ENCODE results near the gene AHSA1. TPM values are rescaled to one million over a fixed set of nuclear protein-coding genes. Genes with fewer than 3 reads are reported as not detected.

AHSA1 gene
- polyA plus RNA-seq, 1 donor = 119 TPM

DNA sequence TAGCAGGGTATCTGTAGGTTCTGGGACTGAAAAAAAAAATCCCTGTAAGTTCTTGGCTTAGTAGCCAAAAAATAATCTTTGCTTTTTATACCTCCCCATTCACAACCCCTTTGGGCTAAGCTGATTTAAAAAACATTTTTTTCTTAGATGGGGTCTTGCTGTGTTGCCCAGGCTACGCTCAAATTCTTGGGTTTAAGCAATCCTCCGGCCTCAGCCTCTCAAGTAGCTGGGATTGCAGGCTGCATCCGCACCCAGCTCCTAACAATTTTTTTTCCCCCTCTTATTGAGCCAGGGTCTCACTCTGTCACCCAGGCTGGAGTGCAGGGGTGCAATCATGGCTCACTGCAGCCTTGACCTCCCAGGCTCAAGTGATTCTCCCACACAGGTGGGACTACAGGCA, 49.9 kb downstream of the AHSA1 start:
- Histone ChIP-seq H3K4me1 (ENCODE audit: control insufficient read depth, insufficient read depth, low read length) (no peaks in the 10 kb centered on the region), H3K9me3 (ENCODE audit: control insufficient read depth, low read depth, low read length) (no peaks in the 10 kb centered on the region), H3K27me3 (ENCODE audit: control insufficient read depth, insufficient read depth, low read length) (no peaks in the 10 kb centered on the region), H3K4me3 (ENCODE audit: low read length) (no peak overlapping the region), H3K36me3 (ENCODE audit: control insufficient read depth, insufficient read depth, low read length) (peaks cover 25% of the 10 kb centered on the region), H3K27ac (ENCODE audit: low read length) (no peak overlapping the region)
- no peak for DNase-seq
- WGBS (ENCODE audit: insufficient coverage, low lambda C conversion rate) = no CpG with 5 or more reads among the region's 3 CpGs

DNA sequence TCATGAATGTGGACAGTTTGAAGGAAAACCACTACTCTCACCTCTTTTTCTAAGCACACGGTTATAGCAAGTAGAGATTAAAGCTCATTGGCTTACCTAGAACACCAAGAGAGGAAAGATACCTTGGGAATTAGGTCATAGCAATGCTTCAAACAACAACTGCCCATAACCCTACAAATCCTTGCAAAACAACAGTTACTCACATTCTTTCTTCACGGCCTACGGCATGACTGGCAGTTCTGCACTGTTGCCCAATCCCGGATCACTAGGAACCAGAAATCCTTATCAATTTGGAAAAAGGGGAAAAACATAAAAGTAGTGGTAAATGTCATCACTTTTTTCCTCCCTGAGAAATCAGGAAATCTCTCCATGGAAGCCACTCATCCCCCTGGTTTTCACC, 50.4 kb downstream of the AHSA1 start:
- no peak overlapping the region for H3K4me3 ChIP-seq (ENCODE audit: low read length)
- H3K36me3 ChIP-seq (ENCODE audit: control insufficient read depth, insufficient read depth, low read length) = peaks cover 25% of the 10 kb centered on the region
- no peaks in the 10 kb centered on the region for H3K9me3 ChIP-seq (ENCODE audit: control insufficient read depth, low read depth, low read length)
- H3K27ac ChIP-seq (ENCODE audit: low read length) = no peak overlapping the region
- no peaks in the 10 kb centered on the region for H3K4me1 ChIP-seq (ENCODE audit: control insufficient read depth, insufficient read depth, low read length)
- no peaks in the 10 kb centered on the region for H3K27me3 ChIP-seq (ENCODE audit: control insufficient read depth, insufficient read depth, low read length)
- WGBS (ENCODE audit: insufficient coverage, low lambda C conversion rate) = no CpG with 5 or more reads among the region's 4 CpGs
- DNase-seq = no peak

DNA sequence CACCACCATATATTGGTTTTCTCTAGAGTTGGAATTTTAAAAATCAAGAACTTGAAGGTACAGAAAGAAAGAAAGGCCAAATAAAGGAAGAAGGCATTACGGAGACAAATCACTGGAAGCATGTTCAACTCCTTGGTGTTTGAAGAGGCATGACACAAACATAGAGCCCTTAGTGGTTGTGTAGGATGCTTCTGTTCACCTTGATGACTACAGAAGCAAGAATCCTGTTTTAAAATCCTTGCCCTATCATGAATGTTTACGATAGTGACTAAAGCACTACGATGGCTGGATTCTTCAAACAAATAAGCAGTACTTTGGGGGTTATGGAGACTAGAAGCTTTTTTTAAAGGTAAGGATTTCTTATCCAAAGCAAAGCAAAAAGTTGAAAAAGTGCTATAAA, 51.0 kb downstream of the AHSA1 start:
- Histone ChIP-seq H3K4me1 (ENCODE audit: control insufficient read depth, insufficient read depth, low read length) (no peaks in the 10 kb centered on the region), H3K9me3 (ENCODE audit: control insufficient read depth, low read depth, low read length) (no peaks in the 10 kb centered on the region), H3K36me3 (ENCODE audit: control insufficient read depth, insufficient read depth, low read length) (peaks cover 25% of the 10 kb centered on the region), H3K4me3 (ENCODE audit: low read length) (no peak overlapping the region), H3K27ac (ENCODE audit: low read length) (no peak overlapping the region), H3K27me3 (ENCODE audit: control insufficient read depth, insufficient read depth, low read length) (no peaks in the 10 kb centered on the region)
- WGBS (ENCODE audit: insufficient coverage, low lambda C conversion rate) = 71% methylated on average over 2 of the region's 3 CpGs
- no peak for DNase-seq

DNA sequence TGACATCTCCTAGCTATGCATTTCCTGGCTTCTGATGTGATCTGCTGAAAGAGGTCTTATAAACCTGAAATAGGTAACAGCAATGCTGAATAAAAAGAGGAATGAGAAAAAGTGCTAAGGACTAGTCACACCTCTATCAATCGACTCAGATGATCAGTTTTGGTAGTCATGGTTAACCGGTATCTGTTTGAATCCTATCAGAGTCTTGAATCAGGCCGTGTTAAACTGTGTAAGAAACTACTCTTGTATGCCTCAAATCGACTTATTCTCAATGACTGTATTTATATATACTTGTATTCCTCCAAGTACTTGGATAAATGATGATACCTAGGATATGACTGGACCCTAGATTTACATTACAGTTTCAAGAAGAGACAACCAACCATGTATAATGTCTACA, 51.5 kb downstream of the AHSA1 start:
- no CpG with 5 or more reads among the region's 4 CpGs for WGBS (ENCODE audit: insufficient coverage, low lambda C conversion rate)
- H3K9me3 ChIP-seq (ENCODE audit: control insufficient read depth, low read depth, low read length) = no peaks in the 10 kb centered on the region
- DNase-seq = no peak
- peaks cover 27% of the 10 kb centered on the region for H3K36me3 ChIP-seq (ENCODE audit: control insufficient read depth, insufficient read depth, low read length)
- H3K27me3 ChIP-seq (ENCODE audit: control insufficient read depth, insufficient read depth, low read length) = no peaks in the 10 kb centered on the region
- no peak overlapping the region for H3K4me3 ChIP-seq (ENCODE audit: low read length)
- no peak overlapping the region for H3K27ac ChIP-seq (ENCODE audit: low read length)
- H3K4me1 ChIP-seq (ENCODE audit: control insufficient read depth, insufficient read depth, low read length) = no peaks in the 10 kb centered on the region

DNA sequence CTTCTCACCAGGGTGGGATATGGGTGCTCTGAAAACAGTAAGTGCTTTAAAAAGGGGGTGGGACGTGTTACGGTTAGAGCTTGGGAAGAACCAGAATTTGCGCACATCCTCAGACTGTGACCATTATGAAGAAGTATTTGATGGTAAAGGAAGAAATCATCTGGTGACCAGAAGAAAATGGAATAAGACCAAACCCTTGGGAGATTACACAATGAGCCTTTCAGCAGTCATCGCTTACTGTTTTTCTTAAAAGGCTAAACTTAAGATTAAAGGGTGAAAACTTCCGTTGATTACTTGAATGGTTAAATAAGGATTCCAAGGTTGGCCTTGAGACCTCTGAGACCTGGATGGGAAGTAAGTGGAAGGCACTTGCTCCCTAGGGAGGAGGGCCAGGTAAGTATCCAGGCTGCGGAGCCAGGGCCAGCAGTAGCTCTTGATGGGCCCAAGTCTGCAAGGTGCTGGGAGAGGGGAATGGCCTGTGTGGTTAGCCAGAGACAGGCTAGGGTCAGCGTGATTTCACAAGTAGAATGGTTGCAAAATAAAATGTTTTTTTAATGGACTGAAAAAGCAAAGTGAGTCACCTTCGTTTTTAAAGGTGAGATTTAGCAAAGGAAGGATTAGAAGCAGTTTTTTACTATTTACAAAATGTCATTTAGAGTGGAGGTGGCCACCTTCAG, 53.7 kb downstream of the AHSA1 start:
- H3K9me3 ChIP-seq (ENCODE audit: control insufficient read depth, low read depth, low read length) = no peaks in the 10 kb centered on the region
- H3K36me3 ChIP-seq (ENCODE audit: control insufficient read depth, insufficient read depth, low read length) = peaks cover 28% of the 10 kb centered on the region
- no peak overlapping the region for H3K27ac ChIP-seq (ENCODE audit: low read length)
- DNase-seq = no peak
- H3K27me3 ChIP-seq (ENCODE audit: control insufficient read depth, insufficient read depth, low read length) = no peaks in the 10 kb centered on the region
- H3K4me3 ChIP-seq (ENCODE audit: low read length) = no peak overlapping the region
- 97% methylated on average over 5 of the region's 8 CpGs for WGBS (ENCODE audit: insufficient coverage, low lambda C conversion rate)
- no peaks in the 10 kb centered on the region for H3K4me1 ChIP-seq (ENCODE audit: control insufficient read depth, insufficient read depth, low read length)

DNA sequence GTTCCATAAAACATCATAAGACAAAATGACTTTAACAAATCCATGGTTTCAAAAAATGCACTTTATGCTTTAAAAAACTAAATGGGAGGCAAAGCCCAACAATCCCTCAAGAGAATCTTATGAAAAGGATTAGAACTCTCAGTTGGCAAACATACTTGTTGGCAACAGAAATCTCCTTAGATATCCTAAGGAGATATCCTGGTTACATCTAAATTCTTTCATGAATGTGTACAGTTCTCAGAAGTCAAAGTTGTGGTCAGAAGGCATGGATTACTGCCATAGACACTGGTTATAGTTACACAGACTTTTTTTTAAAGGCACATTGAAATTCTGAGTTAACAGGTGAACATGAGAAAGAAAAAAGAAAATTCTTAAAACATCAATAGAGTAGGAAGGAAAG, 58.2 kb downstream of the AHSA1 start:
- no peaks in the 10 kb centered on the region for H3K4me1 ChIP-seq (ENCODE audit: control insufficient read depth, insufficient read depth, low read length)
- H3K36me3 ChIP-seq (ENCODE audit: control insufficient read depth, insufficient read depth, low read length) = peaks cover 48% of the 10 kb centered on the region
- no peaks in the 10 kb centered on the region for H3K9me3 ChIP-seq (ENCODE audit: control insufficient read depth, low read depth, low read length)
- no peak overlapping the region for H3K4me3 ChIP-seq (ENCODE audit: low read length)
- H3K27ac ChIP-seq (ENCODE audit: low read length) = no peak overlapping the region
- H3K27me3 ChIP-seq (ENCODE audit: control insufficient read depth, insufficient read depth, low read length) = no peaks in the 10 kb centered on the region
- no peak for DNase-seq

Other genes with a start within 250 kb of the AHSA1 start
- gene NGB, start 186.9 kb upstream of the AHSA1 start, polyA plus RNA-seq = 3.1 TPM
- gene POMT2, start 137.2 kb upstream of the AHSA1 start, polyA plus RNA-seq = 17.2 TPM
- gene GSTZ1, start 137.1 kb upstream of the AHSA1 start, polyA plus RNA-seq = 28.8 TPM
- gene TMED8, start 81.0 kb upstream of the AHSA1 start, polyA plus RNA-seq = 14.7 TPM
- 1.6 TPM for gene SAMD15, start 80.7 kb upstream of the AHSA1 start, polyA plus RNA-seq
- 0.84 TPM for gene NOXRED1, start 34.6 kb upstream of the AHSA1 start, polyA plus RNA-seq
- 26.0 TPM for gene VIPAS39, start 492 bp upstream of the AHSA1 start, polyA plus RNA-seq
- gene ISM2, start 40.7 kb downstream of the AHSA1 start, polyA plus RNA-seq = 0.07 TPM
- gene SPTLC2, start 158.5 kb downstream of the AHSA1 start, polyA plus RNA-seq = 17.4 TPM
- 11.9 TPM for gene ALKBH1, start 249.9 kb downstream of the AHSA1 start, polyA plus RNA-seq